Ovary (tissue), 9 donors: ENCODE data around the gene PPP6R1. TPM values are rescaled to one million over a fixed set of nuclear protein-coding genes. Genes with fewer than 3 reads are reported as not detected.

Experiments used
- DNase-seq, 5 donors: peaks; one replicate each; pipeline ENCODE4 v3.0.0-alpha.2; 2019 to 2020
- H3K27ac ChIP-seq, 2 donors: fragments of 200-600 bp; one replicate each; pipeline versions ENCODE4 v1.5.1 to v1.8.0; 2019 to 2022
- H3K27me3 ChIP-seq: fragments of 200-600 bp; one replicate; pipeline ENCODE4 v1.8.0; 2022
- H3K36me3 ChIP-seq: fragments of 200-600 bp; sonication (generic); one replicate; pipeline ENCODE4 v1.5.1; 2019
- H3K4me1 ChIP-seq: one replicate; pipeline ENCODE4 v1.8.1; 2013; ENCODE audit warnings: mild to moderate bottlenecking, moderate library complexity; ENCODE audit not compliant: insufficient read depth
- H3K4me3 ChIP-seq: fragments of 200-600 bp; sonication (generic); one replicate; pipeline ENCODE4 v1.5.1; 2017
- H3K9me3 ChIP-seq, 2 donors: fragments of 200-600 bp in 1 of 2; sonication (generic) in 1 of 2; one replicate each; pipeline versions ENCODE4 v1.5.1 to v1.8.1; 2013 to 2019; ENCODE audit warnings: mild to moderate bottlenecking in 1 of 2, moderate library complexity in 1 of 2
- CTCF ChIP-seq, 3 donors: fragments of 450-650 bp in 2 of 3; fragments of 200-600 bp in 1 of 3; IDR thresholded peaks; one replicate each; pipeline versions ENCODE4 v1.5.1 to v1.8.0; 2016 to 2022; ENCODE audit warnings: antibody characterized with exemption in 3 of 3, mild to moderate bottlenecking in 1 of 3
- EP300 ChIP-seq: sonication (generic); formaldehyde crosslinking; IDR thresholded peaks from one replicate; pipeline ENCODE4 v1.6.1; 2017; ENCODE audit warnings: antibody characterized with exemption
- POLR2A ChIP-seq: fragments of 450-650 bp; IDR thresholded peaks from one replicate; pipeline ENCODE4 v1.6.1; 2017; ENCODE audit warnings: antibody characterized with exemption, mild to moderate bottlenecking, moderate library complexity
- WGBS, 3 donors: extraction: QIAGEN DNeasy Blood & Tissue Kit in 1 of 3; methylation state at CpG; one replicate each; pipeline versions ENCODE4 v1.1.5 to v1.1.7; 2013 to 2017; 5-methylcytosine and 5-hydroxymethylcytosine counted together
- intact Hi-C, 4 donors: fragments of 100-400 bp; cut with DNase I; formaldehyde crosslinking; loops; one replicate each; pipeline versions ENCODE4 v1.11.0 to v1.15.1; 2022 to 2023
- polyA plus RNA-seq, 2 donors: library from polyadenylated mRNA; stranded (reverse); fragments of 200-250 nt in 1 of 2; fragments of 350-450 nt in 1 of 2; fragmentation: Illumina TruSeq in 1 of 2; extraction: RNeasy Lipid Tissue Mini Kit (QIAGEN cat#74804) in 1 of 2; gene quantifications; one replicate each; pipeline ENCODE4 v1.2.3, GENCODE V29; 2013 to 2014
- total RNA-seq, 7 donors: library from RNA; depleted of rRNA in 2 of 7; stranded (reverse); fragments of >200 nt in 2 of 7; fragmentation: NEBNext Ultra II Directional in 3 of 7; extraction: Animal tissue kit (Norgen Biotek cat#: 25700) in 3 of 7; gene quantifications; one replicate each; pipeline versions ENCODE4 v1.1.0 to v1.2.4, GENCODE V29; 2016 to 2023
- donor health status: DM: no; HTN: no; CAD: no; lungs with moderate emphysema.
- donor health status: DM: no; HTN: no; CAD: no.
- donor health status: Bipolar disorder and iron deficiency.
- donor health status: DM: yes; HTN: yes; CAD: no.
- donor health status: DM: no; HTN: no; CAD: no.
- donor health status: DM: yes; HTN: yes; CAD: no.

PPP6R1 gene
- total and polyA plus RNA-seq, 9 donors = 14.1 to 52.2 (median 42.9) TPM

DNA sequence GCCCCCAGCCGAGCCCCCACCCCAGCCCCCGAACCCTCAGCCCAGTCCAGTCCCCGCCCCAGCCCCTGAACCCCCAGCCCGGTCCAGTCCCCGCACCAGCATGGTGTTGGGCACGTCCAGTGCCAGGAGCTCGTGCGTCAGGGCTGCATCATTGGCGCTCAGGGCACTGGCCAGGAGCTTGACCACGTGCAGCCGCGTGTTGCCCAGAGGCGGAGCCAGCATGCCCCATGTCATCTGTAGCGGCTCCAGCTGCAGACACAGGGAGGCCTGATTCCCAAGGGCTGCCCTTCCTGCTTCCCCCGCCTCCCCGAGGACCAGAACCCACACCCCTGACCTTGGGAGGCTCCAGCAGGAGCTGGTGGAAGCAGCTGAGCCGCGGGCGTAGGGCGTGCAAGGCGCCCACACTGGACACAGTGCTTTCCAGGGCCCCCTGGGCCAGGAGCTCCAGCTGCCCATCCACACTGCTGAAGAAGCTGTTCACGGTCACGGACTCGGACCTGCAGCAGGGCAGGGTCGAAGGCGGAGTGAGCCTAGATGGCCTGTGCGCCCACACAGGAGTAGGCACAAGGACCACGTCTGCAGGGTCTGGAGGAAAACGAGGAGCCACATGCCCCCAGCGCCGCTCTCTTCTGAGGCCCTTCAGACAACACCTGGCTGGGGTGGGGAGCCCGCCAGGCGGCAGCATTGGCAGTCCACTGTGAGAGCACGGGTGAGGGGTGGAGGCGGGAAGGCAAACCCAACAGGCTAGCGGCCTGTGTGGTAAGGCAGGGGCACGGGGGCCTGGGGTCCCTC, 17.5 kb downstream of the PPP6R1 start:
- Histone ChIP-seq H3K27me3 (no peaks in the 10 kb centered on the region), H3K4me3 (no peak overlapping the region), H3K4me1 (no peaks in the 10 kb centered on the region), H3K27ac (no peak overlapping the region), H3K36me3 (no peaks in the 10 kb centered on the region), H3K9me3 (no peaks in the 10 kb centered on the region)
- no peak for DNase-seq
- WGBS, 3 donors = 85 to 87% (median 85%) methylated on average over 31 to 37 of the region's 37 CpGs
- TF ChIP-seq POLR2A (no peak), EP300 (no peak), CTCF (IDR thresholded peaks at IDR 0.05) (no peak)
- intact Hi-C loops = no loop called here

DNA sequence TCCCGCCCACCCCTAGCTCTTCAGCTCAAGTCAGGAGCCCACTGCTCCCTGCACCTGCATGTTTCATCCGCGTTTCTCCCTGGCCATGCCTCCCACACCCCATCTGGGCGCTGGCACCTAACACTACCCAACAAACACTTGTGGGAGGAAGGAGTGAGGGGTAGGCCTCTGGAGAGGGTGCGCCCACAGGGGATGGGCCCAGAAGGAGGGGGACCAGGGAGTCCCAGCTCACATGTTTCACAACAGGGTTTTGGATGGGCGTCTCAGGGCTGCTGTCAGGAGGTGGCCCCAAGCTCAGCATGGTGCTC, 18.1 kb downstream of the PPP6R1 start:
- Histone ChIP-seq H3K4me1 (no peaks in the 10 kb centered on the region), H3K27me3 (no peaks in the 10 kb centered on the region), H3K9me3 (no peaks in the 10 kb centered on the region), H3K4me3 (no peak overlapping the region), H3K27ac (no peak overlapping the region), H3K36me3 (no peaks in the 10 kb centered on the region)
- WGBS, 3 donors = 87 to 94% (median 89%) methylated on average over 6 of the region's 6 CpGs
- no peak for TF ChIP-seq CTCF (IDR thresholded peaks at IDR 0.05)
- no peak for TF ChIP-seq POLR2A
- no peak for TF ChIP-seq EP300
- intact Hi-C loops = no loop called here
- no peak for DNase-seq

GRCh38 chr19:55239004-55239403, 19.8 kb downstream of the PPP6R1 start:
- no peak overlapping the region for H3K4me3 ChIP-seq
- TF ChIP-seq EP300 = no peak
- no peak for TF ChIP-seq CTCF (IDR thresholded peaks at IDR 0.05)
- TF ChIP-seq POLR2A = no peak
- WGBS, 3 donors = 87 to 95% (median 94%) methylated on average over 12 of the region's 12 CpGs

GRCh38 chr19:55238030-55238429, 20.8 kb downstream of the PPP6R1 start:
- DNase-seq = no peak
- Histone ChIP-seq H3K4me3 (no peak overlapping the region), H3K4me1 (no peaks in the 10 kb centered on the region), H3K27me3 (no peaks in the 10 kb centered on the region), H3K27ac (no peak overlapping the region), H3K36me3 (no peaks in the 10 kb centered on the region), H3K9me3 (no peaks in the 10 kb centered on the region)
- WGBS, 3 donors = 87 to 93% (median 90%) methylated on average over 8 of the region's 8 CpGs
- TF ChIP-seq EP300 = no peak
- no peak for TF ChIP-seq POLR2A
- no peak for TF ChIP-seq CTCF (IDR thresholded peaks at IDR 0.05)
- intact Hi-C loops = no loop called here

More at GRCh38 chr19:55239004-55239403, 19.8 kb downstream of the PPP6R1 start:
- DNase-seq = no peak
- no peak overlapping the region for H3K27ac ChIP-seq
- H3K4me1 ChIP-seq = no peaks in the 10 kb centered on the region
- intact Hi-C loops = no loop called here
- no peaks in the 10 kb centered on the region for H3K27me3 ChIP-seq
- H3K36me3 ChIP-seq = no peaks in the 10 kb centered on the region
- no peaks in the 10 kb centered on the region for H3K9me3 ChIP-seq
